Coronary artery (tissue), 2 donors: ENCODE measurements around the gene SIK3.

Experiments used
- DNase-seq: peaks from one replicate; pipeline ENCODE4 v3.0.0-alpha.2; 2017; ENCODE audit warnings: low spot score
- H3K27ac ChIP-seq, 2 donors: fragments of 200-600 bp; sonication (generic); one replicate each; pipeline ENCODE4 v1.5.1; 2016 to 2019
- H3K4me3 ChIP-seq: fragments of 200-600 bp; sonication (generic); 2 replicates; pipeline ENCODE4 v1.5.1; 2016; ENCODE audit warnings: mild to moderate bottlenecking, moderate library complexity
- CTCF ChIP-seq: fragments of 200-600 bp; sonication (generic); IDR thresholded peaks from one replicate; pipeline ENCODE4 v1.5.1; 2019; ENCODE audit warnings: antibody characterized with exemption

SIK3 gene

DNA sequence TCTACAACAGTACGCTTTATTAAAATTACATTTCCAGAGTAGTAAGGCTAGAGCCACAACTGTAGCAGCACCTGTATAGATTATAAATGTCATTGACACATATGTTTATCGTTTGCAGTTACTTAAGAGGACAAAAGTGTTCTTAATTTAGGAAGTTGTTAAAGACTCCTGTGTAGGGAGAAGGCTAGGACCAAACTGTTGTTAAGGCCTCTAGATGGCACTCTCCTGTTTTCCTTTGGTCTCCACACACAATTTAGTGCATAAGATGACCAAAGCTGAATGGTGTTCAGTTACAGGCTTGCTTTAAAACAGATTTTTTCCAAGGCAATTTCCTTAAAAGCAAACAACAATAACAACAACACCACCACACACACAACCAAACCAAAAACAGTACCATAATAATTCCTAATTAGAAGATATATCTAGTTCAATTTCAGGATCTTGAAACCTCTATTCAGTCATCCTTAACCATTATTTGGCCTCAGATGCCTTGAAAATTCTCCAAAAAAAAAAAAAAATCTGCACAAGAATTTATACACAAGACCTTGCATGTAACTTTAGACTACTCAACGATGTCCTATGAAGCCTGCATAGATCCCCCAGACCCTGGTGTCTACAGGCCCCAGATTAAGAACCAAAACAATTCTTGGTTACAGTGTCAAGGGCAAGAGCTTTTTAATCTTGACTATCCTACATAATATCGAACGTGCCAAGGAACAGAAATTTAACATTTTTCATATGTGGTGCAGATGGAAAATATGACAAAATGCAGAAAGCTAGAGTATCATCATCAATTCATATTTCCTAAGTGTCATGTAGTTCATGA lies 218.2 kb downstream of the SIK3 start:
- Histone ChIP-seq H3K27ac (no peak overlapping the region), H3K4me3 (no peak overlapping the region)
- peak; percentile 42 for TF ChIP-seq CTCF
- DNase-seq, result no peak

- TF ChIP-seq CTCF, result no peak
- no peak overlapping the region for H3K27ac ChIP-seq
- no peak for DNase-seq
- no peak overlapping the region for H3K4me3 ChIP-seq
Observed at GRCh38 chr11:116876656-116877055, 221.6 kb downstream of the SIK3 start.

GRCh38 chr11:116875194-116875593 lies 223.0 kb downstream of the SIK3 start:
- DNase-seq, result no peak
- no peak overlapping the region for H3K27ac ChIP-seq
- no peak for TF ChIP-seq CTCF
- no peak overlapping the region for H3K4me3 ChIP-seq

GRCh38 chr11:116874251-116874650 lies 224.0 kb downstream of the SIK3 start:
- DNase-seq, result no peak
- H3K27ac ChIP-seq, result no peak overlapping the region

DNA sequence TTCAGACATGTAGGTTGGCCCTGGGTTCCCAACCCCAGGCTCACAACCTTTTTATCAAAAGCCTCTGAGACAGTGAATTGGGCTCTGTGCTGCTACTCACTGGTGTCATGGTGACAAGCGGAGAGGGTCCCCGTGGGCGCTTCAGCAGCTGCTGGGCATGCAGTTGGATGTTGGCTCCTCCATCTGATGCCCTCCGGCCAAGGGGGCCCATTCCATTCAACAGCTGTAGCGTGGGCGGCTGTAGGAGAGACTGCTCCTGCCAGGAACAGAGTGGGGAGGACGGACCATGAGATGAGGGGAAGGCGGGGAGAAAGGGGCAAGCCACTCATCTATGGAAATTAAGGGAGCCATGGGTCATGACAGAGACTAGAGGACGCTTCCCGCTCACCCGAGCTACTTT lies 224.8 kb downstream of the SIK3 start:
- TF ChIP-seq CTCF, result no peak
- no peak overlapping the region for H3K4me3 ChIP-seq
- H3K27ac ChIP-seq, result no peak overlapping the region
- no peak for DNase-seq

More at GRCh38 chr11:116874251-116874650, 224.0 kb downstream of the SIK3 start:
- no peak overlapping the region for H3K4me3 ChIP-seq
- no peak for TF ChIP-seq CTCF

DNA sequence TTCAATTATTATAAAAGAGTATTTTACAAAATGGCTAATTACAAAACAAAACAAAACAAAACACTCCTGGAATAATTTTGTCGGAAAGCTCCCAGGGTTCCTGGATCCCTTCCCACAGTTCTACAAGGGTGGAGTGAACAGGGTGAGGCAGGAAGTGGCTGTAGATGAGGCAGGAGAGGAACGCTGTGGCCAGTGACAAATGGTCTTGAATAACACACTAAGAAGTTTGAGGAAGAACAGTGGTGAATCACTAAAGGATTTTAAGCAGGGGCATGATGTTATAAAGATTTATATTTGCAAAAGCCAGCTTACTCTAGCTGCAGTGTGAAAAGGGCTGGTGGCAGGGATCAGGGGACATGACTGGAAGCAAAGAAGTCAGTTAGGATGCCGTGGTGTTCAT lies 227.0 kb downstream of the SIK3 start:
- no peak for TF ChIP-seq CTCF
- no peak overlapping the region for H3K4me3 ChIP-seq
- peak overlapping the region in 1 of 2 donors; percentile 35 for H3K27ac ChIP-seq
- no peak for DNase-seq

GRCh38 chr11:116870054-116870453 lies 228.2 kb downstream of the SIK3 start:
- Histone ChIP-seq H3K4me3 (no peak overlapping the region), H3K27ac (no peak overlapping the region)
- no peak for DNase-seq
- TF ChIP-seq CTCF, result no peak
